DMS79 treated with DMSO at 0.1 percent for 48 hours (cell line): ENCODE data around the gene ZSCAN31.
"Not testable (repeated sequence)": the region's sequence is repeated elsewhere in the genome, so short reads cannot be mapped to it uniquely, and the experiment has no call there.

Experiments
- DNase-seq: peaks from one replicate; lab custom pipeline; 2025; lab: John Stamatoyannopoulos, UW

The ZSCAN31 gene

DNA sequence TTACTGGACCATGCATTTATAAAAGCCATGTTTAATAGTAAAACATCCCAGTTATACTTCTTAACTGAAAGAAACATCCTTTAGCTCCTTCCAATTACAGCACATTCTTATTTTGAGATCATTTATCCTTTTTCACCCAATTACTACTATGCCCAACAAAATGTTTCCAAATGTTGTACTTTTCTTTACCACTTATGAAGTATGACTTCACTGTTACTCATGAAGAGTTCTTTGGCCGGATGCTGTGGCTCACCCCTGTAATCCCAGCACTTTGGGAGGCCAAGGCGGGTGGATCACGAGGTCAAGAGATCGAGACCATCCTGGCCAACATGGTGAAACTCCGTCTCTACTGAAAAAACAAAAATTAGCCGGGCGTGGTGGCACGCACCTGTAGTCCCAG is 18.1 kb downstream of the ZSCAN31 start:
- DNase-seq, result not testable (repeated sequence)

DNA sequence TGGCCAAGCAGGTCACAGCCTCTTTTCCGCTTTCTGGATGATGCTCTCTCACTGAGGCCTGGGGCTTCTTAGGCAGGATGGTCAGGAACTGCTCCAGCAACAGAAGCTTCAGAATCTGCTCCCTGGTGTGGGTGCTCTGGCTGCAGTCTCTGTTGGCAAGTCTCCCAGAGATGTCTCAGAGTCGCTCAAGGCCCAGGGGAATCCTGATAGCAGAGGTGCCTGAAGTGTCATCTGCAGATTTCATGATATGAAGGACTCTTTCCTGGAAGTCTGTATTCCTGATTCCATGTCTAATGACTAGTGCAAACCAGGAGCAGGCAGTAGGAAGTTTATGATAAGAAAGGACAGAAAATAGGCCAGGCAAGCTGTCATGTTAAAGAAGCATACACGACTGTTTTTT is 20.3 kb downstream of the ZSCAN31 start:
- DNase-seq, result no peak

GRCh38 chr6:28312939-28313338 is 23.0 kb downstream of the ZSCAN31 start:
- no peak for DNase-seq

DNA sequence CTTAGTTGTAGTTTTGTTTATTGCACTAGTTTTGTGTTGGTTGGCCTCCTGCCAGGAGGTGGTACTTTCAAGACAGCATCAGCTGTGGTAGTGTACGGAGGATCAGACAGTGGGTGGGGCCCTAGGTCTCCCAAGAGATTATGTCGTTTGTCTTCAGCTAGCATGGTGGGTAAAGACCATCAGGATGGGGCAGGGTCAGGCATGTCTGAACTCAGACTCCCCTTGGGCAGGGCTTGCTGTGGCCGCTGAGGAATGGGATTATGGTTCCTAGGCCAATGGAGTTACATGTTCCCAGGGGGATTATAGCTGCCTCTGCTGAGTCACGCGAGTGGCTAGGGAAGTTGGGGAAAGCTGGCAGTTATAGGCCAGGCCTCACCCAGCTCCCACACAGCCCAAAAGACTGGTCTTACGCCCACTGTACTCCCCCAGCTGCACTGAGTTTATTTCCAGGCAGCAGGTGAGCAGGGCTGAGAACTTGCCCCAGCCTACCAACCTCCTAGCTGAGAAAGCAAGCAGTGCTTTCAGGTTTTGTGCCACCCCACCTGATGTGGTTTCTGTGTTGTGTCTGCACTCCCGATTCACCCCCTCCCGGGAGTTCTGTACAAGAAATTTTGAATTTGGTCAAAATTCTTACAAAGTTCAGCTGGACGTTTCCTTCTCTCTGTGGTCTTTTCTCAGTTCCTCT is 24.7 kb downstream of the ZSCAN31 start:
- no peak for DNase-seq

DNA sequence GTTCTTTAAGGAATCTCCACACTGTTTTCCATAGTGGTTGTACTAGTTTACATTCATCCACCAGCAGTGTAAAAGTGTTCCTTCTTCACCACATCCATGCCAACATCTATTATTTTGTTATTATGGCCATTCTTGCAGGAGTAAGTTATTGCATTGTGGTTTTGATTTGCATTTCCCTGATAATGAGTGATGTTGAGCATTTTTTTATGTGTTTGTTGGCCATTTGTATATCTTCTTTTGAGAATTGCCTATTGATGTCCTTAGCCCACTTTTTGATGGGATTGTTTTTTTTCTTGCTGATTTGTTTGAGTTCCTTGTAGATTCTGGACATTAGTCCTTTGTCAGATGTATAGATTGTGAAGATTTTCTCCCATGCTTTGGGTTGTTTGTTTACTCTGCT is 29.6 kb downstream of the ZSCAN31 start:
- DNase-seq, result not testable (repeated sequence)

- no peak for DNase-seq
Measured at GRCh38 chr6:28303570-28303969, 32.4 kb downstream of the ZSCAN31 start.

DNA sequence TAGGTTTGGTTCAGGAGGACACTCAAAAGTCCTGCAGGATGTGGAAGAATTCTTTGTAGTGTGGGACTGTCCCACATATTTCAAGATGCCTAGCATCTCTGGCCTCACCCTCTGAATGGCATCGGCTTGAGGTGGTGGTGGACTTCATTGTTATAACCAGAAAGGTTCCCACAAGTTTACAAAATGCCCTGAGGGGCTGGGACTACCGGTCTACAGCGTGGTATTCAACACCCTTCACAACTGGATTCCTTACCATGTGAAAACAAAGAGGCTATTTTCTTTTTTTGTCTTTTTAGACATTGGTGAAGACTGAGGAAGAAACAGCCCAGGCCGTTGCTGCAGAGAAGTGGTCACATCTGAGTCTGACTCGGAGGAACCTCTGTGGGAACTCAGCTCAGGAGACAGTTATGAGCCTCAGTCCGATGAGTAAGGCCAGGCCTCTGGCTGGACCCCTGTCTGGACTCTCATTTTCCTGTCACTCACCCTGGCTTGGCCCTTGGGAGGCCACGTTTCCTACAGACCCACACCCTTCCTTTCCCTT is 39.4 kb downstream of the ZSCAN31 start:
- no peak for DNase-seq

GRCh38 chr6:28295326-28295725 is 40.6 kb downstream of the ZSCAN31 start:
- DNase-seq, result no peak

GRCh38 chr6:28291573-28291972 is 44.4 kb downstream of the ZSCAN31 start:
- no peak for DNase-seq

- DNase-seq, result no peak
Measured at GRCh38 chr6:28282926-28283325, 53.0 kb downstream of the ZSCAN31 start.

GRCh38 chr6:28281288-28282064 is 54.5 kb downstream of the ZSCAN31 start, which contains the start of gene PGBD1:
Gene PGBD1 (plus strand): TSS chr6:28281572. CDS start chr6:28283814, 2,242 bp downstream.
- peak; percentile 75 for DNase-seq

DNA sequence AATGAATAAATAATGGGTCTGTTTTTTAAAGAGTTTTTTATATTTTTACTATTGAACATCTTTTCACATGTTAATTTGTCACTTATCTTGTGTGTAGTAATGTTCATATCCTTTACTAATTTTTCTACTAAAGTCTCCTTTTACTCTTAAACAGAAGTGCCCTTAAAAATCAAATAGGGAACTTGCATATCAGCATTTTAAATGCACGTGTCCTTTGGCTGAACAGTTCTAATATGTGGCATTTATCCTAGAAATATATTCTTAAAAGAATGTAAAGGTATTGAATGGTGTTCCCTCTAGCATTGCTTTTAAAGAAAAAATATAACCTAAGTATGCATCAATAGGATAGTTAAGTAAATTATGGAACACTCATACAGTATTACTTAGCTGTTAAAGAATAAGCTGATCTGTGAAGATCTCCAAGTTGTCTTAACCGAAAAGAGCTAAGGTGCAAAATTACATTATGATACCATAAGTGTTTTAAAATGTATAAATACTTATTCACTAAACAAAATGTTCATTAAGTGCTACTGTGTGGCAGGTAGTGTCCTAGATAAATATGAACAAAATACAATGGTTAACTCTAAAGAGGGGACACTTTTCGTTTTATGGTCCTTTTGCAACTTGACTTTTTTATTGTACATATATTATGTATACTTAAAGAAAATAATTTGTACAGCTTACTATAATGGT is 55.2 kb downstream of the ZSCAN31 start:
- DNase-seq, result no peak

GRCh38 chr6:28277746-28278145 is 58.2 kb downstream of the ZSCAN31 start:
- no peak for DNase-seq

GRCh38 chr6:28274888-28275287 is 61.1 kb downstream of the ZSCAN31 start:
- no peak for DNase-seq
